Smooth muscle cell (in vitro differentiated cells): ENCODE measurements around the gene HTT. TPM values are rescaled to one million over a fixed set of nuclear protein-coding genes. Genes with fewer than 3 reads are reported as not detected.

ENCODE experiments used
- DNase-seq: peaks from one replicate; lab custom pipeline; 2025; ENCODE audit not compliant: unreplicated experiment; lab: John Stamatoyannopoulos, UW
- H2AFZ ChIP-seq: fragments of 200-600 bp; sonication (generic); 2 replicates; pipeline ENCODE4 v1.6.0; 2016; ENCODE audit warnings: antibody characterized with exemption, low read depth, mild to moderate bottlenecking
- H3F3A ChIP-seq: fragments of 200-600 bp; sonication (generic); 2 replicates; pipeline ENCODE4 v1.6.0; 2017; ENCODE audit warnings: antibody characterized with exemption, low read depth
- H3K27ac ChIP-seq: fragments of 200-600 bp; sonication (generic); 2 replicates; pipeline ENCODE4 v1.5.1; 2016; ENCODE audit warnings: low read depth, mild to moderate bottlenecking
- H3K27me3 ChIP-seq: fragments of 200-600 bp; sonication (generic); 2 replicates; pipeline ENCODE4 v1.6.1; 2016; ENCODE audit warnings: low read depth, mild to moderate bottlenecking
- H3K36me3 ChIP-seq: fragments of 200-600 bp; sonication (generic); 2 replicates; pipeline ENCODE4 v1.5.1; 2016; ENCODE audit warnings: low read depth
- H3K4me1 ChIP-seq: fragments of 200-600 bp; sonication (generic); 2 replicates; pipeline ENCODE4 v1.5.1; 2016; ENCODE audit warnings: low read depth
- H3K4me2 ChIP-seq: fragments of 200-600 bp; sonication (generic); 2 replicates; pipeline ENCODE4 v1.6.0; 2016; ENCODE audit warnings: mild to moderate bottlenecking
- H3K4me3 ChIP-seq: fragments of 200-600 bp; sonication (generic); 2 replicates; pipeline ENCODE4 v1.5.1; 2016; ENCODE audit warnings: mild to moderate bottlenecking
- H3K79me2 ChIP-seq: fragments of 200-600 bp; sonication (generic); 2 replicates; pipeline ENCODE4 v1.6.0; 2016; ENCODE audit warnings: low read depth, mild to moderate bottlenecking
- H3K9ac ChIP-seq: fragments of 200-600 bp; sonication (generic); 2 replicates; pipeline ENCODE4 v1.6.0; 2016; ENCODE audit warnings: low read depth
- H3K9me3 ChIP-seq: fragments of 200-600 bp; sonication (generic); replicated peaks from 2 replicates; pipeline ENCODE4 v1.5.1; 2016; ENCODE audit warnings: low read depth
- H4K20me1 ChIP-seq: fragments of 200-600 bp; sonication (generic); 2 replicates; pipeline ENCODE4 v1.6.0; 2016; ENCODE audit warnings: low read depth
- WGBS: methylation state at CpG from one replicate; pipeline ENCODE4 v1.1.7; 2016; ENCODE audit warnings: low lambda C conversion rate; 5-methylcytosine and 5-hydroxymethylcytosine counted together
- polyA plus RNA-seq: library from polyadenylated mRNA; unstranded; fragments of >200 nt; fragmentation: Nextera tagmentation; extraction: Ambion mirVana; gene quantifications from 2 replicates; pipeline ENCODE4 v1.2.1, GENCODE V29; 2016
- total RNA-seq: library from RNA; depleted of rRNA; stranded (reverse); fragments of >200 nt; gene quantifications from 2 replicates; pipeline ENCODE4 v1.2.3, GENCODE V29; 2014
- TF ChIP-seq, protein P1 (sequence below): fragments of 200-600 bp; sonication (generic); IDR thresholded peaks from 2 replicates; pipeline ENCODE4 v1.5.1; 2017; ENCODE audit warnings: borderline replicate concordance, mild to moderate bottlenecking, antibody characterized with exemption; ENCODE audit not compliant: insufficient read depth, poor library complexity, severe bottlenecking

Gene HTT
- total and polyA plus RNA-seq, 2 experiments from 2014 or later = 7.1 to 16.4 TPM

DNA sequence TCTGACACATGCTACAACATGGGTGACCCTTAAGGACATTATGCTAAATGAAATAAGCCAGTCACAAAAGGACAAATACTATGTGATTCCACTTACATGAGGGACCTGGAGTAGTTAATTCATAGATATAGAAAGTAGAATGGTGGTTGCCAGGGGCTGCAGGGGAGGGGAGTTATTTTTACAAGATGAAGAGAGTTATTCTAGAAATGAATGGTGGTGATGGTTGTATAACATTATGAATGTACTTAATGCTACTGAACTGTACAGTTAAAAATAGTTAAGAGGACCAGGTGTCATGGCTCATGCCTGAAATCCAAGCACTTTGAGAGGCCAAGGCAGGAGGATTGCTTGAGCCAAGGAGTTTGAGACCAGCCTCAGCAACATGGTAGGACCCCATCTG, 115.0 kb downstream of the HTT start:
- Histone ChIP-seq H3K27me3 (no peaks in the 10 kb centered on the region), H2AFZ (no peak overlapping the region), H3K27ac (no peak overlapping the region), H3K9ac (no peak overlapping the region), H3K36me3 (peaks cover 11% of the 10 kb centered on the region), H4K20me1 (peaks cover 4% of the 10 kb centered on the region), H3F3A (no peaks in the 10 kb centered on the region), H3K9me3 (no peaks in the 10 kb centered on the region), H3K4me3 (no peak overlapping the region), H3K4me1 (no peaks in the 10 kb centered on the region), H3K4me2 (no peak overlapping the region), H3K79me2 (no peaks in the 10 kb centered on the region)
- TF ChIP-seq, protein P1, sequence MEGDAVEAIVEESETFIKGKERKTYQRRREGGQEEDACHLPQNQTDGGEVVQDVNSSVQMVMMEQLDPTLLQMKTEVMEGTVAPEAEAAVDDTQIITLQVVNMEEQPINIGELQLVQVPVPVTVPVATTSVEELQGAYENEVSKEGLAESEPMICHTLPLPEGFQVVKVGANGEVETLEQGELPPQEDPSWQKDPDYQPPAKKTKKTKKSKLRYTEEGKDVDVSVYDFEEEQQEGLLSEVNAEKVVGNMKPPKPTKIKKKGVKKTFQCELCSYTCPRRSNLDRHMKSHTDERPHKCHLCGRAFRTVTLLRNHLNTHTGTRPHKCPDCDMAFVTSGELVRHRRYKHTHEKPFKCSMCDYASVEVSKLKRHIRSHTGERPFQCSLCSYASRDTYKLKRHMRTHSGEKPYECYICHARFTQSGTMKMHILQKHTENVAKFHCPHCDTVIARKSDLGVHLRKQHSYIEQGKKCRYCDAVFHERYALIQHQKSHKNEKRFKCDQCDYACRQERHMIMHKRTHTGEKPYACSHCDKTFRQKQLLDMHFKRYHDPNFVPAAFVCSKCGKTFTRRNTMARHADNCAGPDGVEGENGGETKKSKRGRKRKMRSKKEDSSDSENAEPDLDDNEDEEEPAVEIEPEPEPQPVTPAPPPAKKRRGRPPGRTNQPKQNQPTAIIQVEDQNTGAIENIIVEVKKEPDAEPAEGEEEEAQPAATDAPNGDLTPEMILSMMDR = no peak
- DNase-seq = no peak

DNA sequence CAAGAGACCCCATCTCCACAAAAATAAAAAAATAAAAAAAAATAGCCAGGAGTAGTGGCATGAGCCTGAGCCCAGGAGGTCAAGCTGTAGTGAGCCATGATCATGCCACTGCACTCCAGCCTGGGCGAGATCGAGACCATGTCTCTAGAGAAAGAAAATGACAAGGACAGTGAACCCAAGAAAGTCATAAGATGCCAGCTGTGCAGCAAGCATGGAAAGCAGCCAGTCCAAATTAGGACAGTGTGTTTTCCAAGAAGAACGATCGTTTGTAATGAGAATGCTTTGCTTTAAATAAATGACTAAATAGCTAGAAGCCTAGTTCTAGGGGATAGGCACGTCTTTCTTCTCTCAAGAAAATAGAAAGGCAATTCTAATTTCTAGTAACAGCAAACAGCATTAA, 116.1 kb downstream of the HTT start:
- no peaks in the 10 kb centered on the region for H3K9me3 ChIP-seq
- H2AFZ ChIP-seq = no peak overlapping the region
- DNase-seq = no peak
- H3K4me1 ChIP-seq = no peaks in the 10 kb centered on the region
- H3K27me3 ChIP-seq = no peaks in the 10 kb centered on the region
- no peaks in the 10 kb centered on the region for H3F3A ChIP-seq
- no peak overlapping the region for H3K9ac ChIP-seq
- no peak overlapping the region for H3K4me2 ChIP-seq
- peaks cover 11% of the 10 kb centered on the region for H3K36me3 ChIP-seq
- TF ChIP-seq, protein P1 = no peak
- no peak overlapping the region for H3K27ac ChIP-seq
- H3K4me3 ChIP-seq = no peak overlapping the region
- WGBS = 97% methylated on average over 5 of the region's 5 CpGs
- H4K20me1 ChIP-seq = peaks cover 4% of the 10 kb centered on the region
- H3K79me2 ChIP-seq = no peaks in the 10 kb centered on the region

DNA sequence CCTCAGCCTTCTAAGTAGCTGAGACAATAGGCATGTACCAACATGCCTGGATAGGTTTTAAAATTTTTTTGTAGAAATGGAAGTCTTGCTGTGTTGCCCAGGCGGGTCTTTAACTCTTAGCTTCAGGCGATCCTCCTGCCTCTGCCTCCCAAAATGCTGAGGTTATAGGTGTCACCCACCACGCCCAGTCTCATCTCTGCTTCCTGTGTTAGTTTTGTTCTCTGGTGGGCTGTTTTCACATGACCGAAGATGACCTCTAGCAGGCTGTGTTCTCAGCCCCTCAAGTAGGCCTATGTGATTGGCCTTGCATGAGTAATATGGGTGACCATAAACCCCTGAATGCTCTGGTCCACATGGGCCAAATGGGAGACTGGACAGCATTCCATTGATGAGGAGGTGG, 117.7 kb downstream of the HTT start:
- Histone ChIP-seq H3K4me2 (no peak overlapping the region), H3K27ac (no peak overlapping the region), H3K36me3 (peaks cover 11% of the 10 kb centered on the region), H3K4me3 (no peak overlapping the region), H3K79me2 (no peaks in the 10 kb centered on the region), H3F3A (no peaks in the 10 kb centered on the region), H4K20me1 (peaks cover 9% of the 10 kb centered on the region), H3K4me1 (no peaks in the 10 kb centered on the region), H3K27me3 (no peaks in the 10 kb centered on the region), H3K9me3 (no peaks in the 10 kb centered on the region), H3K9ac (no peak overlapping the region), H2AFZ (no peak overlapping the region)
- WGBS = 98% methylated on average over 4 of the region's 4 CpGs
- no peak for DNase-seq
- TF ChIP-seq, protein P1 = no peak

DNA sequence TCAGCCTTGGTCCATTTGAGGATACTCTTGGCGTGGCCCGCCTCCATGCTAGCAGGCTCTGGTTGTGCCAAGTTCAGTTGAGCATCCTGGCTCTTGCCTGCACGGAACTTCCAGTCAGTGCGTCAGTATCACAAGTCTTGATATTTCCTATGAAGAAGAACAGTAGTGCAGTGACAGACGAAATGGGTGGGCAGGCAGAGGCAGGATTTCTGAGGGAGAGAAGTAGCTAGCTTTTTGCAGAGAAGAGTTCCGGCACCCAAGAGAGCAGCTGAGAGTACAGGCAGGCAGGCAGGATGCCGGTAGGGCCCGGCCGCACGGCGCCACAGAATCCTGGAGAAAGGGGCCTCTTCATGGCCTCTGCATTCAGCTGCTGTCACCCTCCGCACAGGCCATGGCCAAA, 118.3 kb downstream of the HTT start:
- Histone ChIP-seq H3K9me3 (no peaks in the 10 kb centered on the region), H3K4me3 (no peak overlapping the region), H3F3A (no peaks in the 10 kb centered on the region), H3K27ac (no peak overlapping the region), H4K20me1 (peaks cover 16% of the 10 kb centered on the region), H3K4me2 (no peak overlapping the region), H3K9ac (no peak overlapping the region), H3K27me3 (no peaks in the 10 kb centered on the region), H3K79me2 (no peaks in the 10 kb centered on the region), H2AFZ (no peak overlapping the region), H3K36me3 (peaks cover 11% of the 10 kb centered on the region), H3K4me1 (no peaks in the 10 kb centered on the region)
- DNase-seq = no peak
- 97% methylated on average over 12 of the region's 12 CpGs for WGBS
- TF ChIP-seq, protein P1 = no peak
